ENCODE measurements around the gene PTP4A1. TPM values are rescaled to one million over a fixed set of nuclear protein-coding genes. Genes with fewer than 3 reads are reported as not detected.
A peak's percentile ranks its signal among the peaks of the same experiment; 100 is the strongest.

PTP4A1 gene
- total RNA-seq, 2 experiments from 2014 or later, result 46.8 to 51.9 TPM

DNA sequence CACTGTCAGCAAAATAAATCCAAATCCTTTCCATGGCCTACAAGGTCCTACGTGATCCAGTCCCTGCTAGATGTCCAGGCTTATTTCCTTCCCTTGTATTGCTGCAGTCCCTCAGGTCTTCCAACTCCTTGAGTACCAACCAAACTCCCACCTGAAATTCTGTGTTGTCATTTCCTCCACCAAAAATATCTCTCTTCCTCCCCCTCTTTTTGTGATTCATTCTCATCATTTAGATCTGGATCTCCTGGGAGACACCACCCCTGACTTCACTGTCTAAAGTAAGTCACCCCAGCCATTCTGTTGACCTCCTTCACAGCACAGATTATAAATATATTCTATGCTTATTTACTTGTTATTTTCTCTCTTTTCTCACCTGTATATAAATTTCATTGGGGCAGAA lies 9.0 kb upstream of the PTP4A1 start:
- Mint-ChIP-seq H3K36me3 (ENCODE audit: low read depth) (no peaks in the 10 kb centered on the region), H3K27me3 (ENCODE audit: low read depth) (no peaks in the 10 kb centered on the region), H3K4me3 (no peak overlapping the region), H3K4me1 (ENCODE audit: low read depth) (no peaks in the 10 kb centered on the region), H3K27ac (no peak overlapping the region), H3K9me3 (no peaks in the 10 kb centered on the region)
- DNase-seq, result no peak
- intact Hi-C loops (cut with micrococcal nuclease), result no loop called here
- CTCF ChIA-PET, result no interaction called here

GRCh38 chr6:63565058-63565726 lies 7.1 kb upstream of the PTP4A1 start:
- CTCF ChIA-PET, result interaction anchor here (0.6 kb wide), 1 partner anchor 190 kb away, joined by 3 read pairs; no protein-coding TSS in a partner anchor
- intact Hi-C loops (cut with micrococcal nuclease), result no loop called here
- Mint-ChIP-seq H3K9me3 (no peaks in the 10 kb centered on the region), H3K27me3 (ENCODE audit: low read depth) (no peaks in the 10 kb centered on the region), H3K4me3 (no peak overlapping the region), H3K4me1 (ENCODE audit: low read depth) (no peaks in the 10 kb centered on the region), H3K36me3 (ENCODE audit: low read depth) (no peaks in the 10 kb centered on the region), H3K27ac (no peak overlapping the region)
- no peak for DNase-seq

DNA sequence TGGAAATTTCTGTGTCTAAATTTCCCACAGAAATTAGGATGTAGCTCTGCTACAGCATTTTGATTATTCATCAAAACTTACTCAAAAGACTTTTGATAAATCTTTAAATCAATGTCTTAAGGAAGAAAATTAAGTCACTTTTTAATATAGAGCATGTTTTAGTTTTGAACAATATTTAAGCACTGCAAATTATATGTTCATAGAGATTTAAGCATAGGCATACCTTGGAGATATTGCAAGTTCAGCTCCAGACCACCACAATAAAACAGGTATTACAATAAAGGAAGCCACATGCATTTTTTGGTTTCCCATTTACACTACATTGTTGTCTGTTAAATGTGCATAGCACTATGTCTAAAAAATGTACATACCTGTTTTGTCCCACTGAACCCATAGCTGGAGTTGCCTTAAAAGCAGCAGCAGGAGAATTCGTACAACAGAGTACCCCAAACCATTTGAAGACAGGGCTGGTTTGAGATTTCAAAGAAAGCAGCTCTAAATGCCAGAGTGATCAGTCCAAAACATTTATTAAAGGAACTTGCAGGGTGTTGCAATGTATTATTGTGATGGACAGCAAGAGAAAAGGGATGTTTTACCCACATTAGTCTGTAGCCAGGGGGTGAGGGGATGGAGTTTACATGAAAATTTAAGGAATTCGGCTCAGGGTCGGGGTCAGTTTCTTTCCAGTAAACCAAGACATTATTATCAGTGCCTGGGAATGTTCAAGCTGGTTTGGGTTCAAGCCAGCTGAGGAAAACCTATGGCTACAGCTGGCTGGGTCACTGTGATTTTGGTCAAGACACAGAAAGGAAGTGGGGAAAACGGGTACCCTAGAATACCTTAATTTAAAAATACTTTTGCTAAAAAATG lies 6.3 kb upstream of the PTP4A1 start:
- intact Hi-C loops (cut with micrococcal nuclease), result no loop called here
- no peak for DNase-seq
- CTCF ChIA-PET, result no interaction called here
- H3K27ac Mint-ChIP-seq, result no peak overlapping the region
- no peaks in the 10 kb centered on the region for H3K27me3 Mint-ChIP-seq (ENCODE audit: low read depth)
- no peaks in the 10 kb centered on the region for H3K4me1 Mint-ChIP-seq (ENCODE audit: low read depth)
- H3K9me3 Mint-ChIP-seq, result no peaks in the 10 kb centered on the region
- no peak overlapping the region for H3K4me3 Mint-ChIP-seq
- H3K36me3 Mint-ChIP-seq (ENCODE audit: low read depth), result no peaks in the 10 kb centered on the region

DNA sequence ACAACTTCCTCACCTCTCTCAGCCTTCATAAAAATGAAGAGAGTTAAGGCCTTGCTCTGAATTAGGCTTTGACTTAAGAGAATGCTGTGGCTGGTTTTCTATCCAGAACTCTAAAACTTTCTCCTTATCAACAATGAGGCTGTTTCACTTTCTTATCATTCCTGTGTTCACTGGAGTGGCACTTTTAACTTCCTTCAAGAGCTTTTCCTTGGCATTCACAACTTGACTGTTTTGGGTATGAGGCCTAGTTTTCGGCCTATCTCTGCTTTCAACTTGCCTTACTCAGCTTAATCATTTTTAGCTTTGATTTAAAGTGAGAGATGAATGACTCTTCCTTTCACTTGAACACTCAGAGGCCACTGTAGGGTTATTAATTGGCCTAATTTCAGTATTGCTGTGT lies 4.3 kb upstream of the PTP4A1 start:
- no peaks in the 10 kb centered on the region for H3K9me3 Mint-ChIP-seq
- intact Hi-C loops (cut with micrococcal nuclease), result no loop called here
- peaks cover 5% of the 10 kb centered on the region for H3K4me1 Mint-ChIP-seq (ENCODE audit: low read depth)
- no peak overlapping the region for H3K27ac Mint-ChIP-seq
- DNase-seq, result no peak
- no peak overlapping the region for H3K4me3 Mint-ChIP-seq
- CTCF ChIA-PET, result no interaction called here
- no peaks in the 10 kb centered on the region for H3K36me3 Mint-ChIP-seq (ENCODE audit: low read depth)
- no peaks in the 10 kb centered on the region for H3K27me3 Mint-ChIP-seq (ENCODE audit: low read depth)

DNA sequence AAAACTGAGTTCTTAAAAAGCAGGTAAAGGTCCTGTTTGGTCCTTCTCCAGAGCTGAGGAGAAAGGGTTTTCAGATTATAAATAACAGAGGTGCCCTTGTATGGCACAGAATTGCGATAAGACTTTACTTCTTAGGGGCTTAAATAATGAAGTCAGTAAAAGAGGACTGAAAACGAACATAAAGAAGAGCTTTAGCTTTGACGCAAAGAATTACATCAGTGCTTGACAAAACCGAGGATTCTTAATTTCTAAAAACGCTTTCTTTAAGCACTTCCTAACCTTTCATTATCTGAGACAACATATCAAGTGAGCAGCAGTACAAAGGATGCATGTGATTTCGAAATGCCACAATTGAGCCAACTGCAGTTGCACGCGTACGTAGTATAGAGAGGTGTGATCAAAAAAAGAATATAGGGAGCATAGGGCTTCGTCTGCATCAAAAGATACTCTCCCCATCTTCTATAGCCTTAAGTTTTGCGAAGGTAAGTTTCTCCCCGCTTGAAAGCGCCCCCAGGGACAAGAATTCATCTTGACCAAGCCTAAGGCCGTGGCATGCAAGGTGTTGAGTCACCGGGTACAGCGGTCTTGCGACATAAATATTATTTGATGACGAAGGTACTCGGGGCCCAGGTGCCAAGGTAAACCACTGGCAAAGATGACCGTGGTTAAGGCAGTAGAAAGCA lies 778 bp upstream of the PTP4A1 start:
- H3K27ac Mint-ChIP-seq, result peak overlapping the region; percentile 89
- intact Hi-C loops (cut with micrococcal nuclease), result loop anchor here (1.0 to 5.0 kb wide), 5 partner anchors 27 to 264 kb away; partner anchors contain the start of gene PHF3
- peak; percentile 63 for DNase-seq
- peak overlapping the region; percentile 86 for H3K4me3 Mint-ChIP-seq
- H3K27me3 Mint-ChIP-seq (ENCODE audit: low read depth), result no peaks in the 10 kb centered on the region
- CTCF ChIA-PET, result interaction anchor here (1.0 kb wide), 1 partner anchor 27 kb away, joined by 3 read pairs; no protein-coding TSS in a partner anchor
- H3K4me1 Mint-ChIP-seq (ENCODE audit: low read depth), result peaks cover 24% of the 10 kb centered on the region
- peaks cover 18% of the 10 kb centered on the region for H3K36me3 Mint-ChIP-seq (ENCODE audit: low read depth)
- no peaks in the 10 kb centered on the region for H3K9me3 Mint-ChIP-seq

GRCh38 chr6:63572747-63573075 lies 431 bp downstream of the PTP4A1 start:
- intact Hi-C loops (cut with micrococcal nuclease), result loop anchor here (1.0 to 5.0 kb wide), 4 partner anchors 26 to 265 kb away; partner anchors contain the start of gene PHF3
- Mint-ChIP-seq H3K36me3 (ENCODE audit: low read depth) (peaks cover 26% of the 10 kb centered on the region), H3K4me1 (ENCODE audit: low read depth) (peaks cover 28% of the 10 kb centered on the region), H3K27me3 (ENCODE audit: low read depth) (no peaks in the 10 kb centered on the region), H3K4me3 (peak overlapping the region; percentile 86), H3K27ac (peak overlapping the region; percentile 95), H3K9me3 (no peaks in the 10 kb centered on the region)
- CTCF ChIA-PET, result interaction anchor here (1.3 to 2.3 kb wide), 4 partner anchors 26 to 220 kb away, joined by 3 to 28 read pairs (median 6); partner anchors contain the start of gene PHF3
- DNase-seq, result no peak

DNA sequence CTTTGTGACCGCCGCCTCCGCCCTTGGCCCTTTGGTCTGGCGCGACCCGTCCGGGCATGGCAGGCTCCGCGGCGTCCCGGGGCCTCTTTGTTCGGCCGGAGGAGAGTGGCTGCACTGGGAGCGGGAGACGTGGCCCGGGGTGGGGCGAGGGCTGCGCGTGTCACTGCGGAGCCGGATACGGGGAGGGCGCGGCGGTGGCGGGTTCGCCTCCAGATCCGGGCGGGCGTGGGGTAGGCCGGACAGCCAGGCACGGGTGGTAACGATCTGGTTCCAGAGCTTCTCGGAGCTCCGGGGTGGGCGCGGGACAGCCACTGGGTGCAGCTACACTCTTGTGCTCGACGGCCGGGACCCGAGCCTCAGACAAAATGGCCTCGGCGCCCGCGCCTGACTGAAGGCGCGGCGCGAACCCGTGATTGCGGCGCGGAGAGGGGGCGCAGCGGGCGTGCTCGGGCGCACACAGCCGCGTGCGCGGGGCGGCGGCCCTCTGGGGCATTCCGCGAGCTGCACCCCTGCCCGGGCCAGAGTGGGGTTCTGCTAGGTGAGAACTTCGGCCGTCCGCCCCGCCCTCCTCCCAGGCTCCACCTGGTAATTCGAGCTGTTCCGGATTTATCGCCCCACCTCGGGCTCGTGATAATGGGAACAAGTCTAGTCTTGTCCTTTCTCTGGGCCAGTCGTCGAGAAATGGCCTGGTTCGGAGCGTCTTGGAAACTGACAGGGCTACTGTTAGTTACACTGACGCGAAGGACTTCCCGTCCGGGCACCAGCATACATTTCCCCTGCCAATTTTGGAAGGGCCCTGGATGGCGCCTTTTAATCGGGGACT lies 1.0 kb downstream of the PTP4A1 start:
- H3K27ac Mint-ChIP-seq, result peak overlapping the region; percentile 95
- intact Hi-C loops (cut with micrococcal nuclease), result loop anchor here (2.0 to 5.0 kb wide), 2 partner anchors 54 to 266 kb away; no protein-coding TSS in a partner anchor
- H3K36me3 Mint-ChIP-seq (ENCODE audit: low read depth), result peaks cover 26% of the 10 kb centered on the region
- no peaks in the 10 kb centered on the region for H3K9me3 Mint-ChIP-seq
- CTCF ChIA-PET, result interaction anchor here (0.9 to 2.3 kb wide), 8 partner anchors 20 to 221 kb away, joined by 3 to 28 read pairs (median 4); partner anchors contain the start of gene PHF3
- H3K4me1 Mint-ChIP-seq (ENCODE audit: low read depth), result peaks cover 28% of the 10 kb centered on the region
- H3K4me3 Mint-ChIP-seq, result peak overlapping the region; percentile 86
- no peaks in the 10 kb centered on the region for H3K27me3 Mint-ChIP-seq (ENCODE audit: low read depth)
- peak; percentile 69 for DNase-seq

GRCh38 chr6:63573899-63574553 lies 1.7 kb downstream of the PTP4A1 start:
- H3K9me3 Mint-ChIP-seq, result no peaks in the 10 kb centered on the region
- CTCF ChIA-PET, result interaction anchor here (0.6 to 2.3 kb wide), 14 partner anchors 14 to 221 kb away, joined by 3 to 28 read pairs (median 4); partner anchors contain the start of gene PHF3
- peaks cover 26% of the 10 kb centered on the region for H3K36me3 Mint-ChIP-seq (ENCODE audit: low read depth)
- no peaks in the 10 kb centered on the region for H3K27me3 Mint-ChIP-seq (ENCODE audit: low read depth)
- H3K27ac Mint-ChIP-seq, result peak overlapping the region; percentile 95
- intact Hi-C loops (cut with micrococcal nuclease), result loop anchor here (1.0 to 5.0 kb wide), 4 partner anchors 55 to 267 kb away; no protein-coding TSS in a partner anchor
- DNase-seq, result peak; percentile 59
- H3K4me3 Mint-ChIP-seq, result peak overlapping the region; percentile 86
- H3K4me1 Mint-ChIP-seq (ENCODE audit: low read depth), result peaks cover 28% of the 10 kb centered on the region

GRCh38 chr6:63574554-63574900 lies 2.2 kb downstream of the PTP4A1 start:
- H3K27ac Mint-ChIP-seq, result peak overlapping the region; percentile 95
- DNase-seq, result no peak
- no peaks in the 10 kb centered on the region for H3K9me3 Mint-ChIP-seq
- H3K4me1 Mint-ChIP-seq (ENCODE audit: low read depth), result peaks cover 28% of the 10 kb centered on the region
- CTCF ChIA-PET, result interaction anchor here (0.6 to 2.3 kb wide), 11 partner anchors 14 to 222 kb away, joined by 3 to 28 read pairs (median 4); no protein-coding TSS in a partner anchor
- no peaks in the 10 kb centered on the region for H3K27me3 Mint-ChIP-seq (ENCODE audit: low read depth)
- intact Hi-C loops (cut with micrococcal nuclease), result loop anchor here (1.0 to 5.0 kb wide), 3 partner anchors 190 to 267 kb away; no protein-coding TSS in a partner anchor
- H3K4me3 Mint-ChIP-seq, result peak overlapping the region; percentile 86
- peaks cover 26% of the 10 kb centered on the region for H3K36me3 Mint-ChIP-seq (ENCODE audit: low read depth)

DNA sequence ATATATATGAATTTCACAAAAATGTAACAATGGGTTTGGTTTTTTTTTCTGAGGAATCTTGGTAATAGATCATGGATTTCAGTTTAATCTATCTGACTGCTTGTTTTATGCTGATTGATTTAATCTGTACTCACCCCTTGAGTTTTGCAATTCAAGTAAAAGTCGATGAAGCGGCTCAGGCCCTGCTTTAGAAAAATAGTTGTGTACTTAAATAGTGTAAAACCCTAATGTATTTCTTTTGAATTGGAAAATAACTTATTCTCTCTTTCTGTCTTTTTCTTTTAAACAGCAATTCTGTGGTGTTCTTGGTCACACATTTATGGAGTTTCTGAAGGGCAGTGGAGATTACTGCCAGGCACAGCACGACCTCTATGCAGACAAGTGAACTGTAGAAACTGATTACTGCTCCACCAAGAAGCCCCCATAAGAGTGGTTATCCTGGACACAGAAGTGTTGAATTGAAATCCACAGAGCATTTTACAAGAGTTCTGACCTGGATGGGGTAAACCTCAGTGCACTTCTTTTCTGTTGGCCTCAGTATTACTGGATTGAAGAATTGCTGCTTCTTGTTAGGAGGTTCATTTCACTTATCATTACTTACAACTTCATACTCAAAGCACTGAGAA lies 4.0 kb downstream of the PTP4A1 start:
- H3K4me3 Mint-ChIP-seq, result no peak overlapping the region
- H3K27ac Mint-ChIP-seq, result no peak overlapping the region
- peaks cover 28% of the 10 kb centered on the region for H3K4me1 Mint-ChIP-seq (ENCODE audit: low read depth)
- no peaks in the 10 kb centered on the region for H3K9me3 Mint-ChIP-seq
- no peak for DNase-seq
- peaks cover 41% of the 10 kb centered on the region for H3K36me3 Mint-ChIP-seq (ENCODE audit: low read depth)
- CTCF ChIA-PET, result no interaction called here
- intact Hi-C loops (cut with micrococcal nuclease), result no loop called here
- H3K27me3 Mint-ChIP-seq (ENCODE audit: low read depth), result no peaks in the 10 kb centered on the region

Data from activated naive CD4-positive, alpha-beta T cell treated with anti-CD3 and anti-CD28 coated beads for 36 hours (primary cell).